Sciatic nerve (tissue), 1 donor: ENCODE data around the gene DHX32. TPM values are rescaled to one million over a fixed set of nuclear protein-coding genes. Genes with fewer than 3 reads are reported as not detected.

Experiments used
- microRNA-seq: library from miRNA; unstranded; fragments of <30 nt; microRNA quantifications from one replicate; pipeline ENCODE4 v1.2.0, GENCODE V29; 2020
- total RNA-seq: library from RNA; stranded (reverse); fragmentation: NEBNext Ultra II Directional; extraction: Animal tissue kit (Norgen Biotek cat#: 25700); gene quantifications from one replicate; pipeline ENCODE4 v1.2.1, GENCODE V29; 2021
- donor health status: DM: no; HTN: no; CAD: no.

DHX32 gene
- total RNA-seq, 1 donor from 2014 or later, result 20.8 TPM

Small RNA genes within 50 kb of the gene (microRNA-seq; reads per million reads assigned to microRNA genes)
- not detected for gene MIR4484

Other genes starting within 250 kb of the DHX32 start
- not detected for gene TEX36, start 198.1 kb downstream of the DHX32 start, total RNA-seq
- gene EDRF1, start 161.6 kb downstream of the DHX32 start, total RNA-seq, result 28.6 TPM
- gene MMP21, start 105.5 kb downstream of the DHX32 start, total RNA-seq, result 0.31 TPM
- 30.6 TPM for gene UROS, start 58.0 kb downstream of the DHX32 start, total RNA-seq
- gene BCCIP, start 57.7 kb downstream of the DHX32 start, total RNA-seq, result 31.3 TPM
- gene FANK1, start 15.3 kb upstream of the DHX32 start, total RNA-seq, result 2.1 TPM